Mucosa of descending colon (tissue), 3 donors: ENCODE data around the gene PSPN. TPM values are rescaled to one million over a fixed set of nuclear protein-coding genes. Genes with fewer than 3 reads are reported as not detected.

Source experiments
- ATAC-seq: fragments of 200-7000 bp; cut with Tn5 transposase; one replicate; pipeline ENCODE4 v1.9.1; 2020; ENCODE audit warnings: mild to moderate bottlenecking, moderate library complexity
- DNase-seq, 3 donors: peaks; one replicate each; pipeline ENCODE4 v3.0.0-alpha.2; 2020
- H3K36me3 ChIP-seq: fragments of 200-600 bp; one replicate; pipeline ENCODE4 v1.8.0; 2021; ENCODE audit warnings: low read depth, mild to moderate bottlenecking
- H3K4me1 ChIP-seq: fragments of 200-600 bp; one replicate; pipeline ENCODE4 v1.8.0; 2021; ENCODE audit warnings: low read depth, mild to moderate bottlenecking
- H3K4me3 ChIP-seq: fragments of 200-600 bp; one replicate; pipeline ENCODE4 v1.8.0; 2021; ENCODE audit warnings: mild to moderate bottlenecking
- H3K9me3 ChIP-seq: fragments of 200-600 bp; one replicate; pipeline ENCODE4 v1.8.0; 2021; ENCODE audit warnings: mild to moderate bottlenecking
- intact Hi-C, 2 donors: fragments of 100-400 bp; cut with DNase I in 1 of 2; cut with micrococcal nuclease in 1 of 2; formaldehyde crosslinking; loops; one replicate each; pipeline versions ENCODE4 v1.11.0 to v1.11.1; 2022; cut with DNase I, micrococcal nuclease
- total RNA-seq, 3 donors: library from RNA; stranded (reverse); fragmentation: NEBNext Ultra II Directional in 2 of 3; extraction: Animal tissue kit (Norgen Biotek cat#: 25700) in 2 of 3; gene quantifications; one replicate each; pipeline versions ENCODE4 v1.2.1 to v1.2.4, GENCODE V29; 2021 to 2023
- TF ChIP-seq, protein P1 (sequence below): fragments of 200-600 bp; IDR thresholded peaks from one replicate; pipeline ENCODE4 v1.8.0; 2022; ENCODE audit warnings: antibody characterized with exemption, mild to moderate bottlenecking
- donor health status: DM: no; HTN: no; CAD: no; lungs with moderate emphysema.
- donor health status: DM: no; HTN: no; CAD: no.
- donor health status: DM: no; HTN: yes; CAD: no.

The PSPN gene
- total RNA-seq, 3 donors from 2014 or later: 2.0 to 2.8 (median 2.5) TPM

DNA sequence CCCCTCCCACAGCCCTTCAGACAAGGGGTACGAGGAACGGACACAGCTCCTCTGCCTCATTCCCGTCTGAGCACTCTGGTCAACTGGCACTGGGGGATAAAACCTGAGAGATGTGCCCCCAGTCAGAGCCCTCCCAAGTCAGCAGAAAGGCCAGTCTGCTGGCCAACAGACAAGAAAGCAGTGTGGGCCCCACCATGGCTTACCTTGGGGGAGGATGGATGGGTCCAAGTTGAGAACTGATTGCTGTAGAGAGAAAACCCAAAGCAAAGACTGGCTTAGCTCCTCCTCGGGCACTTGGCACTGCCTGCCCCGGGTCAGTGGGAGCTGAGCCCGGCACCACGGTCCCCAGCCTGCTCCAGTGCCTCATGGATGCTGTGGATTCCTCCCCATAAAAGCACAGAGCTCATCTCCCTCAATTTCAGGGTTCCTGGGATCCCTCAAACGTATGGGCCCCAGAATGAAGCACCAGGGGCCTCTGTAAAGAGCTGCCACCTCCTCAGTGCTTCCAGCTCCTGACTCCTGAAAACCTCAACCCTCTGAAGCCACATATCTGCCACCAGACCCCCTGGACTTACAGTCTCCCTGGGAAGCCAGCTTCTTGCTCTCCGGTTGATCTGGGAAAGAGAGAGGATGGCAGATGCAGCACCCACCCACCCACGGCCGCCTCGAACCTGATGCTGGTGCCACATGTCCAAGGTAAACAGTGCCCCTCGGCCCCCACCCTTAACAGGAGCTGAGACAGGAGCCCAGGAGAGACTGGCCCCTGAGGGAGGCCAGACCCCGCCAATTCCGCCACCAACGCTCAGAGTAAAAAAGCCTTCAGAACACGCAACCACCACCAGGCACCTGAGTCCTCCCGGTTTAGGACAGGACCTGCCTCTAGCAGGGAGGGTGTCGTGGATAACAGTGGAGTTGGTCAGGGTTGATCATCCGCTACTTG lies 45.6 kb upstream of the PSPN start:
- no peak for DNase-seq
- Histone ChIP-seq H3K9me3 (no peaks in the 10 kb centered on the region), H3K4me1 (peaks cover 19% of the 10 kb centered on the region), H3K36me3 (peaks cover 26% of the 10 kb centered on the region), H3K4me3 (no peak overlapping the region)
- ATAC-seq: no peak
- intact Hi-C loops: no loop called here
- TF ChIP-seq, protein P1, sequence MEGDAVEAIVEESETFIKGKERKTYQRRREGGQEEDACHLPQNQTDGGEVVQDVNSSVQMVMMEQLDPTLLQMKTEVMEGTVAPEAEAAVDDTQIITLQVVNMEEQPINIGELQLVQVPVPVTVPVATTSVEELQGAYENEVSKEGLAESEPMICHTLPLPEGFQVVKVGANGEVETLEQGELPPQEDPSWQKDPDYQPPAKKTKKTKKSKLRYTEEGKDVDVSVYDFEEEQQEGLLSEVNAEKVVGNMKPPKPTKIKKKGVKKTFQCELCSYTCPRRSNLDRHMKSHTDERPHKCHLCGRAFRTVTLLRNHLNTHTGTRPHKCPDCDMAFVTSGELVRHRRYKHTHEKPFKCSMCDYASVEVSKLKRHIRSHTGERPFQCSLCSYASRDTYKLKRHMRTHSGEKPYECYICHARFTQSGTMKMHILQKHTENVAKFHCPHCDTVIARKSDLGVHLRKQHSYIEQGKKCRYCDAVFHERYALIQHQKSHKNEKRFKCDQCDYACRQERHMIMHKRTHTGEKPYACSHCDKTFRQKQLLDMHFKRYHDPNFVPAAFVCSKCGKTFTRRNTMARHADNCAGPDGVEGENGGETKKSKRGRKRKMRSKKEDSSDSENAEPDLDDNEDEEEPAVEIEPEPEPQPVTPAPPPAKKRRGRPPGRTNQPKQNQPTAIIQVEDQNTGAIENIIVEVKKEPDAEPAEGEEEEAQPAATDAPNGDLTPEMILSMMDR: no peak

DNA sequence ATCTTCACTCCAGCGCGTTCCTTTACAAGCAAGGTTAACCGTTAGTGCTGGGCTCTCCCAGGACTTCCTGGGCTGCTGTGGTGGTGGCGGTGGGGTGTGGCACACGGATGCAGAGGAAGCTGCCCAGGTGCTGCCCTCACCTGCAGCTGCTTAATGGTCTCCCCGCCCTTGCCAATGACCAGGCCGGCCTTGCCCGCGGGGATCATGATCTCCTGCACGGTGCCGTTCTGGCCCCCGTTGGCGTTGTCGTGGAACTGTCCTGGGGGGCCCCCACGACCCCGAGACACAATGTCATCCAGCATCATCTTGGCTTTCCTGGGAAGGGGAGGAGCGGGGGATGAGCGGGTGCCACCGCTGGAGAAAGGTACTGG lies 42.8 kb upstream of the PSPN start:
- Histone ChIP-seq H3K4me3 (no peak overlapping the region), H3K36me3 (peaks cover 30% of the 10 kb centered on the region), H3K9me3 (no peaks in the 10 kb centered on the region), H3K4me1 (peaks cover 9% of the 10 kb centered on the region)
- ATAC-seq (peak; percentile 61), DNase-seq (no peak)
- intact Hi-C loops: no loop called here
- TF ChIP-seq, protein P1: no peak

DNA sequence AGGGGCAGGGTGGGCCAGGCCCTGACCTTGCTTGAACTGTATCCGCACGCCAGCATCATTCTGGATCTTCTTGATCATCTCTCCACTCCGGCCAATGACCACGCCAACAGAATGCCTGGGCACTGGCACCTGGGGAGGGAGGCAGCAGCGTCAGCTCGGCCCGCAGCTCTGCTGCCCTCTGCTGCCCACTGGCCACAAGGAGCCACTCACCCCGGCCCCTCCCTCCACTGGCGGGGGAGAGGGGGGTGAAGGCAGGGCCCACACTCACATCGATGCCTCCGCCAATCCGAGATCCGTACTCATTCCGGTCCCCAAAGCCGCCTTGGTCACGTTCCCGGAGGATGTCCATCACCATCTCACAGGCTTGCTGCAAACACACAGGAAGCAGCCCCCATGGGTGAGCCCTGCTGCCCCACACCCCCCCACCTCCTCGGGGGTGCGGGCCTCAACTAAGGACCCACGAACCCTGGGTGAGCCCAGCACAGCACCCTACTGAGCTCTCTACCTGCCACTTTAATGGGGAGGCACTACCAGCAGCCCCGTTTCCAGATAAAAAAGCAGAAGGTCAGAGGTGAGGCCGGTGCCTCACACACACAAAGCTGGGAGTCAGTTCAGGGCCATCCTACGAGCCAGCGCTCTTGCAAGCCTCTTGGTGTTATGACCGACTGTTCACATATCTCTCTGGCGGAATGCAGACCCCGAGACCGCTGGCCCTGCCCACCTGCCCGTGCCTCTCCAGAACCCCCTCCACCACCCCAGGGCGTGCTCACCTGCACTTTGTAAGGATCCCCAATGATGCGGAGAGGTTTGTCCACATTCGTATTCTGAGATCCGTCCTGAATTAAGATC lies 42.2 kb upstream of the PSPN start:
- TF ChIP-seq, protein P1: no peak
- peak in 2 of 3 donors; percentile 38 to 47 for DNase-seq
- Histone ChIP-seq H3K4me3 (no peak overlapping the region), H3K36me3 (peaks cover 30% of the 10 kb centered on the region), H3K9me3 (no peaks in the 10 kb centered on the region), H3K4me1 (peaks cover 5% of the 10 kb centered on the region)
- ATAC-seq: peak; percentile 62
- intact Hi-C loops: no loop called here

DNA sequence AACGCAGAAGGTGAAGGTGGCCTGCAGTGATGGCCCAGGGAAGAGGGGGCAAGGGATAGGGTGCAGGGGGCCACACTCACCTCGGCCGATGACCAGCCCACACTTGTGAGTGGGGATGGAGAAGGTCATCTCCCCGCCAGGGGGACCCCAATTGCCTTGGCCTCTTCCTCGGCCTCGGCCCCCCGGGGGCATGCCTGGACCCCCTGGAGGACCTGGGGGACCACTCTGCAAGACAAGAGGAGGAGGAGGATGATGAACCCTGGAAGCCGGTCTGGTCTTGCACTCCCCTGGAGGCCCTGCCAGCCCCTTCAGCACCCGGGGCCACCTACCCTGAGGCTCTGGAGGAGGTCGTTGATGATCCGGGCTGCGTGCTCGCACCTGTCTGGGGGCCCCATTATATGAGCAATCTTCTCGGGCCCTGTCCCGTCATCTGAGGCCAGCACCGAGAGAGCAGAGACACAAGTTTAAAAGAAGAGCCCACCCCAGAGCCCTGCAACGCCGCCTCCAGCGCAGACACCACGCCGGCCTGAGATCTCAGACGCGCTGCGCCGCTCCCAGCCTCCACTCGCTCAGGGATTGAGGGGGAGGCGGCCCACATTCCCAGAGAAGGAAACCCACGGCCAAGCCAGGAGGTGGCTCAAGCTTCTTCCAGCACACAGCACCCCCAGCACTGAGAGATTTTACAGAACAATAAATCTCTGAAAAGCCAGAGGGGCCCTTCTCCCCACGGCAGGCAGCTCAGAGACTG lies 41.1 kb upstream of the PSPN start:
- no peaks in the 10 kb centered on the region for H3K4me1 ChIP-seq
- ATAC-seq (no peak), DNase-seq (no peak)
- H3K4me3 ChIP-seq: no peak overlapping the region
- no peaks in the 10 kb centered on the region for H3K9me3 ChIP-seq
- intact Hi-C loops: no loop called here
- peaks cover 30% of the 10 kb centered on the region for H3K36me3 ChIP-seq
- TF ChIP-seq, protein P1: no peak

DNA sequence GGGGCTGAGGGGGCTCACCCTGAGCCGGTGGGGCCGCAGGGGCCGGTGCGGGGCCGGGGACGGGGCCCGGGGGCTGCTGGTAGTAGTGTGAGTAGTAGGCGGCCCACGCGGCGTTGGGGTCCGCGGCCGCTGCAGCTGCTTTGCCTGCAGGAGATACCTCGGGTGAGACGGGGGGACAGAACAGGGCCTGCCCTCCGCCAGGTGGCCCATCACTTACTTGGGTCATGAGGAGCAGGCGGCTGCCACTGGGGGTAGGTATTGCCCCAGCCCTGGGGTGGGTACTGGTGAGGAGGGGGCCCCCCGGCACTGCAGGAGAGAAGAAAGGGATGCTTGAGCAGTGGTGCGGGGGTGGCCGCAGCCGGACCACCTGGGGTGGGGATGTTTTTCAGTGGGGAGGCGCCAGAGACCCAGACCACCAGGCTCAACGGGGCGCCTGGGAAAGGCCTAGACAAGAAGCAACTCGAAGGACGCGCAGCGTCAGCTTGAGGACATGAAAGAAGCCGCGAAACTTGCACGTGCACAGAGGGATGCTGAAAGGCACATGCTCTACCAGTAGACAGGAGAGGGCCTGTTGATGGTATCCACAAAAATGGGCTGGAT lies 40.0 kb upstream of the PSPN start:
- ATAC-seq (no peak), DNase-seq (no peak)
- Histone ChIP-seq H3K36me3 (peaks cover 30% of the 10 kb centered on the region), H3K4me3 (no peak overlapping the region), H3K9me3 (no peaks in the 10 kb centered on the region), H3K4me1 (no peaks in the 10 kb centered on the region)
- intact Hi-C loops: no loop called here
- TF ChIP-seq, protein P1: no peak
